AML-193 (cell line): ENCODE results near the gene RSPO1.

ENCODE experiments used
- DNase-seq, 2 experiments: peaks; one replicate each; lab custom pipeline; 2025; lab: John Stamatoyannopoulos, UW

Gene RSPO1

GRCh38 chr1:37656881-37657280, 22.2 kb upstream of the RSPO1 start:
- DNase-seq, result no peak

DNA sequence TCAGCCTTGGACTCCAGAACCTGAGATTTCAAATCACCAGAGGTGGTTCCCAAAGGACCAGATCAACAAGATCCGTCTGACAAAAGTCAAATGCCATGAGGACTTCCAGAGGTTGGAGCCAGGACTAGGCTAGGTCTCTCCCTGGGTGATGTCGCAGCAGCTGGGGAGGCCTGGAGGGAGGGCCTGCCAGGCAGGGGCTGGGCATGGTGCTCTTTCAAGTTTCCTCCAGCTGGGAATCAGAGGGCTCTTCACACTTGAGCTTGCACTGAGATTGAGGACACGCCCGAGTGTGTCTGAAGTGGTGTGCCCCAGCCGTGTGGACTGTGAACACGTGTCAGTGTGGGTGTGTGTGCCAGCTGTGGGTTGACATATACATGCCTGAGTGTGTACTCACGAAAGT, 21.3 kb upstream of the RSPO1 start:
- no peak for DNase-seq

- no peak for DNase-seq
Measured at GRCh38 chr1:37655274-37655673, 20.6 kb upstream of the RSPO1 start.

DNA sequence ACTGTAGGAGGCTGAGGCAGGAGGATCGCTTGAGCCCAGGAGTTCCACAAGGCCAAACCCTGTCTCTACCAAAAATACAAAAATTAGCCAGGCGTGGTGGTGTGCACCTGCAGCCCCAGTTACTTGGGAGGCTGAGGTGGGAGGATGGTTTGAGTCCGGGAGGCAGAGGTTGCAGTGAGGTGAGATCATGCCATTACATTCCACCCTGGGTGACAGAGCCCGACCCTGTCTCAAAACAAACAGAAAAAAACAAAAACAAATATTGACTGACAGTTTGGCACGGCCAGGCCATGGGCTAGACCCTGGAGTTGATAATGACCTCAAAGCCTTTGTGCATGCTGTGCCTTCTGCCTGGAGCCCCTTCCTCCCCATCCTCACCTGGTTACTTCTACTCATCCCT, 19.2 kb upstream of the RSPO1 start:
- DNase-seq, result no peak

DNA sequence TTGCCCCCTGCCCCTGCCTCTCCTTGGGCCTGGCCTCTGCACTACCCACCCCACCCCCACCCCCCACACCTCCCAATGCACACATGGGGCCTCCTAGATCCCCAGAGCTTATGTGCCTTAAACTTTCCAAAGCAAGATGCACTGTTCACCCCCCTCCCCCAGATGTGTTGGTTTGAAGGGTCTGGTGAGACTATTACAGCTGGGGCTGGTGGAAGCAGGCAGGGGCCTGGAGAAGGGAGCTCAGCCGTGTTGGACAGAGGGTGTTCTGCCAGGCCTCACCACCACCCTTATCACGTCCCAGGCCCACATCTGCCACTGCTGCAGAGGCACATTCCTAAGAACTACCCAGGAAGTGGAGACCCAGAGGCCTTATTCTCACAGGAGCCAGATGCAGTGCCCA, 18.3 kb upstream of the RSPO1 start:
- DNase-seq, result no peak

- no peak for DNase-seq
Measured at GRCh38 chr1:37651803-37652202, 17.1 kb upstream of the RSPO1 start.

GRCh38 chr1:37650721-37651120, 16.0 kb upstream of the RSPO1 start:
- DNase-seq, result no peak

- DNase-seq, result no peak
Measured at GRCh38 chr1:37650173-37650572, 15.5 kb upstream of the RSPO1 start.

DNA sequence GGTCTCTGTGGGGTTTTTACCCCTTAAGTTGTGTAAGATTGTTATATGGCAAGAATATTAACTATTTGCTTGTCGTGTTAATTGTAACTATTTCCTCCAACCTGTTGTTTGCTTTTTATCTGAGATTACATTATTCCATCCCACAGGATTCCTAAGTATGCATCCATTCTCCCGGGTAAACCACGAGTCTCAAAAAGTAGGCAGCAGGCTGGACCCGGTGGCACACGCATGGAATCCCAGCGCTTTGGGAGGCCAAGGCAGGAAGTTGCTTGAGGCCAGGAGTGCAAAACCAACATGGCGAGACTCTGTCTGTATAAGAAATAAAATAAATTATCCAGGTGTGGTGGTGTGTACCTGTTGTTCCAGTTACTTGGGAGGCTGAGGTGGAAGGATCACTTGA, 12.6 kb upstream of the RSPO1 start:
- DNase-seq, result no peak

- DNase-seq, result no peak
Measured at GRCh38 chr1:37641059-37641458, 6.4 kb upstream of the RSPO1 start.

GRCh38 chr1:37636435-37636834, 1.7 kb upstream of the RSPO1 start:
- no peak for DNase-seq

DNA sequence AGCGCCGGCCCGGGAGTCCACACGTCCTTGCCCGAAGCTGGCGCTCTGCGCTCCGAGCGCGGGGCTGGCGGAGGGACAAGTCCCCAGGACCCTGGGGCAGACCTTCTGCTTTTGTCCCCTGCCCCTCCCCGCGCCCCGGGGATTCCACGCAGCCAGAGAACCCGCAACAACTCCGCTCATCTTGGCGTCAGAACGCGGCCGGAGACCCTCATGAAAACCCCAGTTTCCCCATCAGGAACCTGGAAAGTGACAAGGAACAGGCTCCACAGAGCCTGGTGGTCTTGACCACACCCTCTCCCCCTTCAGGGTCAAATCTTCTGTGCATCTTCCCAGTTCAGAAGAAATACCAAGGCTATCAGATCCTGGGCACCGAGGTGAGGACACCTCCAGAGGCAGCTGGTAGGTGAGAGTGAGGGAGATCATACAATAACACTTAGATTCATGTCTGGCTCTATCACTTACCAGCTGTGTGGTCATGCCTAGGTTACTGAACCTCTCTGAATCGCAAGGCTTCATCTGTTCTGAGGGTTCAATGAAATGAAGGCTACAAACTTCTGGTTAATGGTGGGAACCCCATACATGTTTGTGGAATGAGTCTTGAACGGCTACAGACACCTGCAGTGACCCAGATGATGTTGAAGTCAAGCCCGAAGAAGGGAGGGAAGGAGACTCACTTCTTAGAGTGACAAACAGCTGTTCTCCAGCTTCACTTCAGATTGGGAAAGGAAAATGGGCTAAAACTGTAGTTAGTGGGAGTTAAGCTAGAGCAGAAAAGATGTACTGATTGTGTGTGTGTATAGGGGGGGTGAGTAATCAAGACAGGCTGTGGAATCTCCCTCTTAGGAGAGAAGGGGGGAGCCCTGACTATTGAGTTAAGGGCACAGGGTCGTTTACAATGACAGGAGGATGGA, 555 bp upstream of the RSPO1 start:
- DNase-seq, result no peak

DNA sequence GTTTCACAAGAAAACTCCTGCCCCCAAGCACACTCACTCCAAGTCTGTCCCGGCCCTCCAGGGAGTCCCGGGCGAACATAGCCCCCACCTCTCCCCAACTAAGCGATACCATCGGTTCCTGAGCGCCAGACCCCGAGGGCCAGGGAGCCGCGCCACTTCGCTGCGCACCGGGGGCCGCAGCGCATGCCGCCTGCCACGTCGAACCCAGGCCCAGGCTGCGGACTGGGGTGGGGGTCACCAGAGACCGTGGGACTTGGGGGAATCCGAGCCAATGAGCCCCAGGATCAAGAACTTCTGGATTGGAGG, 801 bp downstream of the RSPO1 start:
- no peak for DNase-seq

GRCh38 chr1:37633040-37633937, 1.4 kb downstream of the RSPO1 start:
- no peak for DNase-seq

DNA sequence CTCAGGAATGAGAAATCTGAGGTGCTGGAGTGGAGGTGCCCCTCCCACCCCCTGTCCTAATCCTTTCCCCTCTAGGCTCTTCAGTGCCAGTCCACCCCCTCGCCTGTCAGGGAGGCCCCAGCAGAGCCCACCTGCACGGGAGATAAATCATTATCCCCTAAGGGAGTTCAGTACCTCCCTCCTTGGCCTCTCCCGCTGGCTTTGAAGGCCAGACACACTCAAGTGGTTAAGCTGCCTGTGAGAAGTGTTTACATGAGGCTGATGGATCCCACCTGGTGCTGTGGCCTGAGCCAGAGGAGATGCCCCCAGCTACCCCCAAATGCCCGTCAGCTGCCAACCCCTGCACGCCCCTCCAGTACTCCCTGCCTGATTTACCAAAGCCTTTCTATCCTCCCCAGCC, 3.7 kb downstream of the RSPO1 start:
- no peak for DNase-seq

DNA sequence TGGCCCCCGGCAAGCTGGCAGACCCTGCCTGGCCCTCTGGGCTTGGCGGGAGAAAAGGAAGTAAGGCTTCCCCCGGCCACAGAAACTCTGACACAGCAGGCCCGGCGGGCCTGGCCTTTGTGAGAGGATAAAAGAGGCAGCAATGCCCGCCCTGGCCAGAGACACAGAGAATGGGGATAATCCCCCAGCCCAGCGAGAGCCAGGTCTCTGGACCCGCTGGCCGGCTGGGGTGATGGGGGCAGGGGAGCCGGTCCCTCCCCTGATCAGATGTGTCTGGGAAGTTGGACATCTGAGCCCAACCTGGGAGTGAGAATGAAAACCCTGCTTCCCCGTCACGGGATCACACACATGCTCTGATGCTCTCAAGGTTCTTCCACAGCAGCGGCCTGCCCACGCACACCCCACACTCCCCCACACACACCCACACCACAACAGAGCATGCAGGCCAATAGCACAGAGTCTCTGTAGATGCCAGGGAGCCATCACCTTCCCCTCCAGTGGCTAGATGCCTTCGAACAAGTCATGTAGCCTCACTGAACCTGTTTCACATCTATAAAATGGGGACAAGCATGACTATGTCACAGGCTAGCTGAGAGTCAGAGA, 4.2 kb downstream of the RSPO1 start:
- no peak for DNase-seq

GRCh38 chr1:37629726-37630425, 4.8 kb downstream of the RSPO1 start:
- DNase-seq, result no peak

DNA sequence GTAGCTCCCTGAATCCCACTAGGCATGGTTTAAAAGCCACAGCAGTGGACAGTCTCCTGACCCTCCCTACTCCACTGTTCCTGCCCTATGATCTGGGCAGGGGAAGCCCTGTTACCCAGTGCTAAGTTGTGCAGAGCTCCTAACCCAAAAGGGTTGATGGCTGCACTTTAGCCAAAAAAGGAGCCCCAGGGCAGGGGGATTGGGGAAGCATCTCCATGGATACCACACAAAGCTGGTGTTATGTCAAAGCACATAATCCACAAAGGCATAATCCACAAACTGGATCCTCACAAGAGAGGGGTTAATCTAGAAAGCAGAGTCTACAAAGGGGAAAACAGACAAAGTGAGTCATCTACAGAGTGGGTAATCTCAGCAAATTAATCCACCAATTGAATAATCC, 5.7 kb downstream of the RSPO1 start:
- no peak for DNase-seq

- DNase-seq, result no peak
Measured at GRCh38 chr1:37628026-37628556, 6.6 kb downstream of the RSPO1 start.

- DNase-seq, result no peak
Measured at GRCh38 chr1:37622131-37622530, 12.6 kb downstream of the RSPO1 start.

DNA sequence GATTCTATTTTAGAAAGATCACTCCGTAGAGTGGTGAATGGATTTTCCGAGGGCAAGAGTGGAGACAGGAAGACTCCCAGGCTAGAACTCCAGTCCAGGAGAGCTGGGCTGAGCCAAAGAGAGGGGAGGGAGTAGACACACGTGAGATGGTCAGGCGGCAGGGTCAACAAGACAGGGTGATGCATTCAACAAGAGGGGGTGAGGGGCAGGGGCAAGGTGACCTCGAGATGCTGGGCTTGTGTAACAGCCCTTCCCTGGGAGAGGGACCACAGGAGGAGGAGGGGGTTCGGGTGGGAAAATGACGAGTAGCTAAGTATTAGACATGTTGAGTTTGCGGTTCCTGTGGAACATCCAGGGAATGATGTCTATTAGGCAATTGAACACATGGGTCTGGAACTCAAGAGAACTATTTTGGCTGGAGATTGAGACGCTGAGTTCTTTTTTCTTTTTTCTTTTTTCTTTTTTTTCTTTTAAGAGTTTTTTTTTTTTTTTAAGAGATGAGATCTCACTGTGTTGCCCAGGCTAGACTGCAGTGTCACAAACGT, 13.3 kb downstream of the RSPO1 start:
- no peak for DNase-seq

- DNase-seq, result no peak
Measured at GRCh38 chr1:37620707-37621106, 14.0 kb downstream of the RSPO1 start.
